Osteocyte (in vitro differentiated cells): ENCODE results near the gene SIDT2. TPM values are rescaled to one million over a fixed set of nuclear protein-coding genes. Genes with fewer than 3 reads are reported as not detected.

Source experiments
- DNase-seq: peaks from one replicate; pipeline ENCODE4 v3.0.0; 2021; ENCODE audit warnings: mixed read lengths; ENCODE audit not compliant: unreplicated experiment; ENCODE audit errors: extremely low spot score
- H3K27ac Mint-ChIP-seq: one replicate; pipeline ENCODE4 v1.8.0; 2021; ENCODE audit warnings: mild to moderate bottlenecking, mixed read lengths; ENCODE audit not compliant: unreplicated experiment
- H3K27me3 Mint-ChIP-seq: one replicate; pipeline ENCODE4 v1.8.0; 2021; ENCODE audit warnings: mixed read lengths; ENCODE audit not compliant: unreplicated experiment
- H3K36me3 Mint-ChIP-seq: one replicate; pipeline ENCODE4 v1.8.0; 2021; ENCODE audit warnings: mixed read lengths; ENCODE audit not compliant: unreplicated experiment
- H3K4me1 Mint-ChIP-seq: one replicate; pipeline ENCODE4 v1.8.0; 2021; ENCODE audit warnings: mixed read lengths; ENCODE audit not compliant: unreplicated experiment
- H3K4me3 Mint-ChIP-seq: one replicate; pipeline ENCODE4 v1.8.0; 2021; ENCODE audit warnings: mild to moderate bottlenecking, moderate library complexity, mixed read lengths; ENCODE audit not compliant: unreplicated experiment
- H3K9me3 Mint-ChIP-seq: one replicate; pipeline ENCODE4 v1.8.0; 2021; ENCODE audit warnings: mixed read lengths; ENCODE audit not compliant: unreplicated experiment
- total RNA-seq: library from RNA; stranded (reverse); gene quantifications from 2 replicates; pipeline ENCODE4 v1.2.1, GENCODE V29; 2021
- TF ChIP-seq, protein P1 (sequence below): fragments of 200-600 bp; sonication (generic); IDR thresholded peaks from 2 replicates; pipeline ENCODE4 v1.5.0; 2021; ENCODE audit warnings: antibody characterized with exemption, mild to moderate bottlenecking, moderate library complexity

Gene SIDT2
- total RNA-seq, 1 donor from 2014 or later = 67.3 TPM

DNA sequence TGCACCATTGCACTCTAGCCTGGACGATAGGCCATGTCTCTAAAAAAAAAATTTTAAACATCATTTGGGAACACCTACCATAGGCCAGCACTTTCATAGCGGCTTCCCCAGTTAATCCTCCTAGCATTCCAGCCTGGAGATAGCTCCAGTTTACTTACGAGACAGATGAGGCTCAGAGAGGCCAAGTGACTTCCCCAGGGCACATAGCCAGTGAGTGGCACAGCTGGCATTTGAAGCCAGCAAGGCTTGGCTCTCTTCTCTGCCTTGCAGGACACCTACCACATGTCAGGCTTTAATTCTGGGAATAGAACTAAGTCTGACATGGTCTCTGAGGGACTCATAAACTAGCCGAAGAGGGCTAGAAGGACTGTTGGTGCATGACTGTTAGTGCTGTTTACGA lies 15.7 kb downstream of the SIDT2 start:
- Mint-ChIP-seq H3K27ac (no peak overlapping the region), H3K4me1 (peaks cover 19% of the 10 kb centered on the region), H3K9me3 (no peaks in the 10 kb centered on the region), H3K4me3 (no peak overlapping the region), H3K27me3 (no peaks in the 10 kb centered on the region), H3K36me3 (peaks cover 20% of the 10 kb centered on the region)
- TF ChIP-seq, protein P1, sequence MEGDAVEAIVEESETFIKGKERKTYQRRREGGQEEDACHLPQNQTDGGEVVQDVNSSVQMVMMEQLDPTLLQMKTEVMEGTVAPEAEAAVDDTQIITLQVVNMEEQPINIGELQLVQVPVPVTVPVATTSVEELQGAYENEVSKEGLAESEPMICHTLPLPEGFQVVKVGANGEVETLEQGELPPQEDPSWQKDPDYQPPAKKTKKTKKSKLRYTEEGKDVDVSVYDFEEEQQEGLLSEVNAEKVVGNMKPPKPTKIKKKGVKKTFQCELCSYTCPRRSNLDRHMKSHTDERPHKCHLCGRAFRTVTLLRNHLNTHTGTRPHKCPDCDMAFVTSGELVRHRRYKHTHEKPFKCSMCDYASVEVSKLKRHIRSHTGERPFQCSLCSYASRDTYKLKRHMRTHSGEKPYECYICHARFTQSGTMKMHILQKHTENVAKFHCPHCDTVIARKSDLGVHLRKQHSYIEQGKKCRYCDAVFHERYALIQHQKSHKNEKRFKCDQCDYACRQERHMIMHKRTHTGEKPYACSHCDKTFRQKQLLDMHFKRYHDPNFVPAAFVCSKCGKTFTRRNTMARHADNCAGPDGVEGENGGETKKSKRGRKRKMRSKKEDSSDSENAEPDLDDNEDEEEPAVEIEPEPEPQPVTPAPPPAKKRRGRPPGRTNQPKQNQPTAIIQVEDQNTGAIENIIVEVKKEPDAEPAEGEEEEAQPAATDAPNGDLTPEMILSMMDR = no peak
- no peak for DNase-seq

DNA sequence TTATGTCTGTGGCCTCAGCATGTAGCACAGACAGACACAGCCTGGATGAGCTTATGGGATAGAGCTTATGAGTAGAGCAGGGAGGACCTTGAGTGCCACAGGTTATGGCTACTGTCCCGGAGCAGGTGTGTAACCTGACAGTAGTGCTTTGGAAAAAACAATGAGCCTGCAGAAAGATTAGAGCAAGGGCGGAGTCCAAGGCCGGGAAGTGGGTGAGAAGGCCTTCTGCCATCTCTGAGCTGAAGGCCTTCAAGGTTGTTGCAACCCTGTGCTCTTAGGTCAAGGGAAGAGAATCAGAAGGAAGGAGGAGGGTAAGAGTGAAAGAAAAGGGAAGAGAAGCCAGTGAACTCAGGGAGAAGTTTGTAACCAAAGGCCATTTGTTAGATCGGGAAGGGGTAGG lies 16.7 kb downstream of the SIDT2 start:
- no peak overlapping the region for H3K4me3 Mint-ChIP-seq
- TF ChIP-seq, protein P1 = no peak
- no peaks in the 10 kb centered on the region for H3K9me3 Mint-ChIP-seq
- no peak for DNase-seq
- H3K27me3 Mint-ChIP-seq = no peaks in the 10 kb centered on the region
- peaks cover 20% of the 10 kb centered on the region for H3K36me3 Mint-ChIP-seq
- peaks cover 29% of the 10 kb centered on the region for H3K4me1 Mint-ChIP-seq
- H3K27ac Mint-ChIP-seq = no peak overlapping the region

DNA sequence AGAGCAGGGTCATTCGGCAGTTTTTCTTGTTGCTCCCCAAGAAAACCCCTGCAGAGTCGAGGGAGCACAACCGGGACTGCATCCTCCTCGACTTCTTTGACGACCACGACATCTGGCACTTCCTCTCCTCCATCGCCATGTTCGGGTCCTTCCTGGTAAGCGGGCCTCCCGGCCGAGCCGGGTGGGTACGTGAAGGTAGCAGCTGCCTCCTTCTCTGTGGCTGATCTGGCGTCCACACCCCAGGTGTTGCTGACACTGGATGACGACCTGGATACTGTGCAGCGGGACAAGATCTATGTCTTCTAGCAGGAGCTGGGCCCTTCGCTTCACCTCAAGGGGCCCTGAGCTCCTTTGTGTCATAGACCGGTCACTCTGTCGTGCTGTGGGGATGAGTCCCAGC lies 17.2 kb downstream of the SIDT2 start:
- no peak for DNase-seq
- no peaks in the 10 kb centered on the region for H3K9me3 Mint-ChIP-seq

DNA sequence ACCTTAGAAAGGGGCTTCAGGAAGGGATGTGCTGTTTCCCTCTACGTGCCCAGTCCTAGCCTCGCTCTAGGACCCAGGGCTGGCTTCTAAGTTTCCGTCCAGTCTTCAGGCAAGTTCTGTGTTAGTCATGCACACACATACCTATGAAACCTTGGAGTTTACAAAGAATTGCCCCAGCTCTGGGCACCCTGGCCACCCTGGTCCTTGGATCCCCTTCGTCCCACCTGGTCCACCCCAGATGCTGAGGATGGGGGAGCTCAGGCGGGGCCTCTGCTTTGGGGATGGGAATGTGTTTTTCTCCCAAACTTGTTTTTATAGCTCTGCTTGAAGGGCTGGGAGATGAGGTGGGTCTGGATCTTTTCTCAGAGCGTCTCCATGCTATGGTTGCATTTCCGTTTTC lies 18.5 kb downstream of the SIDT2 start:
- Mint-ChIP-seq H3K27ac (peak overlapping the region; percentile 92), H3K4me3 (no peak overlapping the region), H3K36me3 (peaks cover 16% of the 10 kb centered on the region), H3K4me1 (peaks cover 47% of the 10 kb centered on the region), H3K9me3 (no peaks in the 10 kb centered on the region), H3K27me3 (no peaks in the 10 kb centered on the region)
- DNase-seq = no peak
- TF ChIP-seq, protein P1 = no peak

More for the DNA sequence above, 17.2 kb downstream of the SIDT2 start:
- TF ChIP-seq, protein P1 = no peak
- H3K27ac Mint-ChIP-seq = no peak overlapping the region
- no peaks in the 10 kb centered on the region for H3K27me3 Mint-ChIP-seq
- H3K4me1 Mint-ChIP-seq = peaks cover 34% of the 10 kb centered on the region
- no peak overlapping the region for H3K4me3 Mint-ChIP-seq
- peaks cover 20% of the 10 kb centered on the region for H3K36me3 Mint-ChIP-seq

DNA sequence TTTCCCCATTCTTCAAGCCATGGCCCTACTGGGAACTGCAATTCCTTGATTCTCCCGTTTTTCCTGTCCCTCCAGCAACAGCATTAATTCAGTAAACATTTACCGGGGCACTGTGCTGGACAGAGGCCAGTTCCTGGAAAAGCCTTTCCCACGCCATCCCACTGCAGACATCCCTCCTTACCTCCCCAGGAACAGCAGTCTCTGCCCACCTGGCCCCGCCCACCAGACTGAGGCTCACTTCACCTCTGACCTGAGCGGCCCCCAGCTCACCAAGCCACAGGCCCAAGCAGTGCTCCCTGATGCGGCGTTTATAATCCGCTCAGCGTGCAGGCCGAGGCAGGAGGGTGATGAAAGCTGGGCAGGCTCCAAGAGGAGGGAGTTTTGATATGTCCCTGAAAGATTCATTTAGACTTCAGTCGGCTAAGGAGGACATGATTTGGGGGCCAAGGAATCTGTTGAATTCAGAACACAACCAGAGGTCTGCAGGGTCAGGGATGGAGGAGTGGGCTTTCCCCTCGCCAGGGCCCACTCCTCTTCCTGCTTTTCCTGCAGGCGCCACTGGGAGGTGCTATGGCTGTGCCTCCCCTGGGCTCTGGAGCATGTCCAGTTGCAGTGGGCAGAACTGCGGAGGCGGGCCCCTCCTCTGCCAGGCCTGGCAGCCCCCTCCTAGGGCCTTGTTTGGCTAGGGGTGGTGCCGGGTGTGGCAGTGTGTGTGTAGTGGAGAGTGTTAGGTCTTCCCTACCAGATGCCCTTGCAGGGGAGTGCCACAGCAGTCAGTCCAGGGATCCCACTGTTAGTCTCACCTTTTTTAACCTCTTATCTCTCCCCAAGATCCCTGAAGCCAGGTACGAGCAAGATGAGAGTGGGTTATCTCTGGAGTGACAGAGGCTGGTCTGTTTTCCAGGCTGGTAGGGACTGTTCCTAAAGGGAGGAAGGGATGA lies 19.2 kb downstream of the SIDT2 start:
- H3K9me3 Mint-ChIP-seq = no peaks in the 10 kb centered on the region
- TF ChIP-seq, protein P1 = peak; percentile 60
- H3K36me3 Mint-ChIP-seq = peaks cover 11% of the 10 kb centered on the region
- H3K4me1 Mint-ChIP-seq = peaks cover 52% of the 10 kb centered on the region
- DNase-seq = no peak
- peak overlapping the region; percentile 82 for H3K4me3 Mint-ChIP-seq
- H3K27me3 Mint-ChIP-seq = no peaks in the 10 kb centered on the region
- peak overlapping the region; percentile 92 for H3K27ac Mint-ChIP-seq
